Measurements from ENCODE around the gene RPUSD2.
"Not testable (repeated sequence)": the region's sequence is repeated elsewhere in the genome, so short reads cannot be mapped to it uniquely, and the experiment has no call there.

The RPUSD2 gene

GRCh38 chr15:40565333-40566238, 3.5 kb upstream of the RPUSD2 start:
- DNase-seq = no peak

DNA sequence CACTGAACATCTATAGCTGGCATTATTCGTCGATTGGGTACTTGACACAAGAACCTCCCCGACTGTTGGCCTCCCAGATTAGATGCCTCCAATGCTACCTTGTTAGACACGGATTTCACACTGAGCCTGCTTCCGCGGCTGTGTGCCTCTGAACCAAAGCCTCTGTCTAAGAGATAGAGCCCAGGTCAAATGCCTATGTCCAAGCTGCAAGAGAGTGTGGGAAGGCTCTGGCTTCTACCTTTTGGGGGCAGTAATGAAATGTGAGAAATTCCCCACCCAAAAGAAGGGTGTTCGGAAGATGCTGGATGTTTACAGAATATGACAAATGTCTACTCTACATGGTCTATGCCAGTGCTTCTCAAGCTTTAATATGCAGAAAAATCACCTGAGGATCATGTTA, 2.0 kb upstream of the RPUSD2 start:
- DNase-seq = peak in 1 of 2 donors; percentile 20

- DNase-seq = no peak
Observed at GRCh38 chr15:40575113-40575512, 6.0 kb downstream of the RPUSD2 start.

DNA sequence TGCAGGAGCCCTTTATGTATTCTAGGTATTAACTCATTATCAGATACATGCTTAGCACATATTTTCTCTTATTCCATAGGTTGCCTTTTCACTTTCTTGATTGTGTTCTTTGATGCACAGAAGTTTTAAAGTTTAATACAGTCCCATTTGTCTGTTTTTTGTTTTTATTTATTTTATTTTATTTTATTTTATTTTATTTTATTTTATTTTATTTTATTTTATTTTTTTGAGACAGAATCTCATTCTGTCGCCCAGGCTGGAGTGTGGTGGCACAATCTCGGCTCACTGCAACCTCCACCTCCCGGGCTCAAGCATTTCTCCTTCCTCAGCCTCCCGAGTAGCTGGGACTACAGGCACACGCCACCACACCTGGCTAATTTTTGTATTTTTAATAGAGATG, 7.8 kb downstream of the RPUSD2 start:
- DNase-seq = not testable (repeated sequence)

GRCh38 chr15:40578892-40579291, 9.8 kb downstream of the RPUSD2 start:
- DNase-seq = no peak

- DNase-seq = not testable (repeated sequence)
Observed at GRCh38 chr15:40581796-40582195, 12.7 kb downstream of the RPUSD2 start.

GRCh38 chr15:40582726-40583246, 13.7 kb downstream of the RPUSD2 start:
- DNase-seq = peak; percentile 48 to 55

- DNase-seq = no peak
Observed at GRCh38 chr15:40584191-40584590, 15.1 kb downstream of the RPUSD2 start.

GRCh38 chr15:40590667-40591050, 21.6 kb downstream of the RPUSD2 start:
- DNase-seq = no peak

GRCh38 chr15:40591389-40591788, 22.3 kb downstream of the RPUSD2 start:
- DNase-seq = no peak

GRCh38 chr15:40593165-40593564, 24.1 kb downstream of the RPUSD2 start:
- no peak for DNase-seq

DNA sequence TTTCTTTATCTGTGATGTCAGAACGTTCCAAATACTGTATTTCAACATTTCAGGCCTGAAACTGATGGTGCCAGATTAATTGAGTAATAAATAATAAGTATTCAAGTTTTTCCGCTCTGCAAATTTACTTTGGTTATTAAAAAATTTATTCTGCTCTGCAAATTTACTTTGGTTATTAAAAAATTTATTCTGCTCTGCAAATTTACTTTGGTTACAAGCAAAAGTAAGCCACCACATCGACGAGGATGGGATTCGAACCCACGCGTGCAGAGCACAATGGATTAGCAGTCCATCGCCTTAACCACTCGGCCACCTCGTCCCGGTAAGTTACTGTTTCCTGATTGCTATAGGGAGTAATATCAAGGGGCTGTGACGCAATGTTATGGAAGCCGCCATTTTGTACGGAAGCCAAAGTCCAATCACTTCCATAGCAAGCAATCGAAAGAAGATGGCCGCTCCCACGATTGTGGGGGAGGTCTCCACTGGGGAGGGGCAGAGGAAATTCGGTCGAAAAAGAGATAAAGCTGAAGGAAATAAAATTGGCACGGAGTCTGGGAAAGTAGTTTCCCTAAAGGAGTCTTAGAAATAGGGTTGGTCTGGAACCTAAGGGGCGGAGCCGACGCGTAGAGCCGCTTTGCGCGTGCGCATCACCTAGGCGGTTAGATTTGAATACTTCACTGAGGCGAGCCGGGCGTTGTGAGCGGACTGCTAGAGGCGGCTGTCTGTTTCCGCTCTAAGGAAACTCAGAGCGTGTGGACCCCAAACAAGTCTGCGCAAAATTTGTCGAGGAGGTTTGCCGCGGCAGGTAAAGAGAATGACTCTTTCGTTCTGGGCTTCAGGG, 24.7 kb downstream of the RPUSD2 start, which contains the start of gene KNL1:
Gene KNL1, plus strand, starts transcription at position 662 of the 841 bp plus-strand sequence. CDS start 8,683 bp downstream, outside the sequence.
- peak; percentile 93 to 98 for DNase-seq

DNA sequence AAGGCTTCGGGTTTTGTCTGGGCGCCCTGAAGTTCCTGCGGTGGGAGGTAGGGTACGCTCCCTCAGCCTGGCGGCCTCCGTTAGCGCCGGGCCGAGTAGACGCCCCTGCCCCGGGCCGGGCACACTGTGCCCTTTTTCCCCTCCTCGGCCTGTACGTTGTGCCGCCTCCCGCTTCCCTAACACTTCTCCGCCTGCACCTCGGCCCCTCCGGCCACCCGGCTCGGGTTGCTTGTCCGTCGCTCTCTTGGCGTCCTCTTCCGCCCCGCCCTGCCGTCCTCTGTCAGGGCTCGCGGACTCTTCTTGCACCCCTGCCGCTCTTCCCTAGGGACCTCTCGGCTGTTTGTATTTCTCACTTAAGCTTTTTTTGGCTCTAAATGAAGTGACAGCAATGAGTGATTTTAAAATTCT, 25.3 kb downstream of the RPUSD2 start:
- DNase-seq = peak; percentile 56 to 75

- DNase-seq = no peak
Observed at GRCh38 chr15:40595219-40595618, 26.1 kb downstream of the RPUSD2 start.

GRCh38 chr15:40595773-40596172, 26.7 kb downstream of the RPUSD2 start:
- DNase-seq = no peak

DNA sequence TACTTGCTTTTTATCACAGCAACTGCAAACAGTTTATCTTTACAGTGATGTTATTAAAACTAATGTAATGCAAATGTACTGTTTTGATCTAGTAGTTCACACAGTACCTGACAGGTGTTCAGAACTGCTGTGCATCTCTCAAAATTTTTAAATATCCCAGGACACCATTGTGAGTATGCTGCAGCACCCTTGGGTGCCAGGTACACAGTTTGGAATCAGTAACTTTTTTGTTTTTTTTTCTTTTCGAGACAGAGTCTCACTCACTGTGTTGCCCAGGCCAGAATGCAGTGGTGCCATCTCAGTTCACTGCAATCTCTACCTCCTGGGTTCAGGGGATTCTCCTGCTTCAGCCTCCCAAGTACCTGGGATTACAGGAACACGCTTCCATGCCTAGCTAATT, 27.9 kb downstream of the RPUSD2 start:
- DNase-seq = no peak

GRCh38 chr15:40598126-40598525, 29.0 kb downstream of the RPUSD2 start:
- no peak for DNase-seq

DNA sequence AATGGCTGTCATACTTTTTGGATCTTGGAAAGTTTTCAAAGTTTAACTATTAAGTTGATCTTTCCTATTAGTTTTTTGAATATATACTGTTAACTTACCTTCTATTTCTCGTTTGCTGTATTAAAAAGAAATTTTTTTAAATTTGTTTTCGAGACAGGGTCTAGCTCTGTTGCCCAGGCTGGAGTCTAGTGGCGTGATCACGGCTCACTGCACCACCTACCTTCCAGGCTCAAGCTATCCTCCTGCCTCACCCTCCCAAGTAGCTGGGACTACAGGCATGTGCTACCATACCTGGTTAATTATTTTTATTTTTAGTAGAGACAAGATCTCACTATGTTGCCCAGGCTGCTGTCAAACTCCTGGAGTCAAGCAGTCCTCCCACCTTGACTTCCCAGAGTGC, 29.6 kb downstream of the RPUSD2 start:
- DNase-seq = no peak

DNA sequence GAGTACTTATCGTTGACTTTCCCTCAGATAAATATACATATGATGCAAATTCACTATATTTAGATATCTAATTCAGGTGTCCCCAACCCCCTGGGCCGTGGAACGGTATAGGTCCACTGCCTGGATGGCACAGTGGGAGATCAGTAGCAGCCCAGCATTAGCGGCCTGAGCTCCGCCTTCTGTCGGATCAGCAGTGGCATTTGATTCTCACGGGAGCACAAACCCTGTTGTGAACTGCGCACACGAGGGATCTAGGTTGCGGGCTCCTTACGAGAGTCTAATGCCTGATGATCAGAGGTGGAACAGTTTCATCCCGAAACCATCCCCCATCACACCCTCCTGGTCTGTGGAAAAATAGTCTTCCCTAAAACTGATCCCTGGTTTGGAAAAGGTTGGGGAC, 31.9 kb downstream of the RPUSD2 start:
- no peak for DNase-seq

GRCh38 chr15:40603935-40604334, 34.8 kb downstream of the RPUSD2 start:
- no peak for DNase-seq

DNA sequence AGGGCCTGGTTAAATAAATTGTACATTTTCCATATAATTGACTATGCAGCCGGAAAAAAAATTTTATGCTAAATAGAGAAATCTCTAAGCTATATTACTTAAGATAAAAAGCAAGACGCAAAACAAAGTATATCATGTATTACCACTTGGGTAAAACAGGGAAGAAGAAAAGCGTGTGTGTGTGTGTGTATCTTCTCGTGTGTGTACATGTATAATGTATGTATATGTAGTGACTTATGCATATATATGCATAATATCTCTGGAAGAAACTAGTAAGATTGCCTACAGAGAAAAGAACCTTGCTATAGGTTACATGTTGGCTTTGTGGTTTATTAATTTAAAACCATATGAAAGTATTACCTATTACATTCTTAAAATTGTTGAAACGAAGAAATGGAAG, 44.0 kb downstream of the RPUSD2 start:
- no peak for DNase-seq

DNA sequence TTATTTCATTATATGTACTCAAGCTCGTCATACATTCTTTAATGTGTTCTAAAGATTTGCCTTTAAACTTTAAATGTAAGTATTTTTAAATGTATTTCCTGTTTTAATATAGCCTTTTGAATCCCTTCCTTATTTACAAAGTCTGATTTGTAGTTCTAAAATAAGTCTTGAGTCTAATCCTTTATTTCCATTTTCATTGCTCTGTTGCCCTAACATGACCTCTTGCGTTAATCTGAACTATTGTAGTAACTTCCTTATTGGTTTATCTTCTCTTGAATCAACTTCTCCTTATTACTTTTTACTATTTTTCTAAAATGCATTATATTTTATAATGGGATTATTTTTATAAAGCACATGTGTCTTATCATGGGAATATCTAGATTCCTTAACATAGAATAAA, 48.9 kb downstream of the RPUSD2 start:
- peak; percentile 36 to 79 for DNase-seq

- DNase-seq = no peak
Observed at GRCh38 chr15:40618906-40619305, 49.8 kb downstream of the RPUSD2 start.

Measured in inflammatory macrophage (primary cell).